ENCODE measurements around the gene COPB2. TPM values are rescaled to one million over a fixed set of nuclear protein-coding genes. Genes with fewer than 3 reads are reported as not detected.
A peak's percentile ranks its signal among the peaks of the same experiment; 100 is the strongest.

The COPB2 gene
- total and polyA plus RNA-seq, 2 of the 8 experiments (the other 6 are each of a cell fraction or from before 2014, with no cell fraction given): 40.3 to 119 TPM

DNA sequence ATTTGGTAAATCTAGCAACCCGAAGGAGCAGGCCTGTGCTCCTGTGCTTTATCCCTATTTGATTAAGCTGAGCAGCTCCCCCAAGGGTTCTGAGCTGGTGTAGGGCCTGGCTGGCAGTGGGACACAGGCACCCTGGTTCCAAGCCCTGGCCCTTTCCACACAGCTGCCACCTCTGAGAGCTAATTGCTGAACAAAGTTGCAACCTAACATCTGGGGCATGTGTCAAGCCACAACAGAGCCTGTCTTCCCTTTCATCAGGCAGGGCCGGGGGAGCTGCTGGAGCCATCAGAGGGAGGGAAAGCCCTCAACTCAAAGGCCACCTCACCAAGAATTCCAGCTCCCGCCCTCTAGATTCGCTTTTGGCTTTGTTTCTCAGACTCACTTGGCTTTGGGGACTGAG lies 62.7 kb downstream of the COPB2 start:
- Histone ChIP-seq H3K4me3 (ENCODE audit: extremely low read depth in 1 of 4, insufficient read depth in 2 of 4, low read depth in 3 of 4, low read length in 4 of 4) (no peak overlapping the region), H3K36me3 (ENCODE audit: control insufficient read depth in 2 of 4, insufficient read depth in 4 of 4, low read length in 3 of 4) (no peaks in the 10 kb centered on the region), H2BK12ac (ENCODE audit: low read depth, low read length) (no peak overlapping the region), H2AFZ (ENCODE audit: low read length) (no peak overlapping the region), H4K8ac (ENCODE audit: extremely low read depth, insufficient read depth, low read length) (no peak overlapping the region), H2BK20ac (ENCODE audit: low read length) (no peak overlapping the region), H3K79me2 (ENCODE audit: control insufficient read depth in 1 of 2, insufficient read depth in 2 of 2, low read length in 2 of 2) (no peaks in the 10 kb centered on the region), H3K23ac (ENCODE audit: insufficient read length) (no peak overlapping the region), H4K91ac (replicated peaks; ENCODE audit: insufficient read length, low read length) (no peak overlapping the region), H3K4ac (replicated peaks; ENCODE audit: insufficient read length, low read depth, low read length) (no peak overlapping the region), H3K23me2 (ENCODE audit: low read depth, low read length) (no peaks in the 10 kb centered on the region), H2AK5ac (ENCODE audit: low read depth, low read length) (no peak overlapping the region), H3K9me3 (ENCODE audit: insufficient read depth in 2 of 2, low read depth in 1 of 2, low read length in 1 of 2) (no peaks in the 10 kb centered on the region), H3K14ac (ENCODE audit: insufficient read length) (no peak overlapping the region), H4K20me1 (replicated peaks in 1 of 2; ENCODE audit: control insufficient read depth in 1 of 2, insufficient read depth in 2 of 2, low read length in 2 of 2) (no peaks in the 10 kb centered on the region), H2BK15ac (ENCODE audit: low read length) (no peak overlapping the region), H3K27me3 (replicated peaks in 1 of 4; ENCODE audit: control insufficient read depth in 3 of 4, extremely low read depth in 1 of 4, insufficient read depth in 3 of 4, low read length in 3 of 4) (peaks cover 0 to 2% (median 0%) of the 10 kb centered on the region in 4 experiments; a peak in 2 of 7 replicates), H3K79me1 (ENCODE audit: low read depth, low read length) (no peaks in the 10 kb centered on the region), H3K4me1 (replicated peaks in 1 of 4; ENCODE audit: control insufficient read depth in 3 of 4, insufficient read depth in 4 of 4, low read length in 3 of 4) (no peaks in the 10 kb centered on the region), H2BK5ac (ENCODE audit: low read depth, low read length) (no peak overlapping the region), H3K4me2 (ENCODE audit: insufficient read depth in 1 of 2, low read depth in 2 of 2, low read length in 2 of 2) (no peak overlapping the region), H3K27ac (ENCODE audit: low read depth, low read length) (no peak overlapping the region), H2BK120ac (replicated peaks; ENCODE audit: low read depth, low read length) (no peak overlapping the region), H3K9ac (replicated peaks in 1 of 4; ENCODE audit: extremely low read depth in 1 of 4, low read depth in 3 of 4, low read length in 3 of 4) (no peak overlapping the region), H3K56ac (replicated peaks; ENCODE audit: insufficient read length, low read depth, low read length) (no peak overlapping the region), H4K5ac (ENCODE audit: insufficient read length, low read depth, low read length) (no peak overlapping the region), H3K18ac (ENCODE audit: extremely low read depth, low read length) (no peak overlapping the region)
- ChIA-PET CTCF (ENCODE audit: partially characterized antibody) (interaction anchor here (0.9 to 2.5 kb wide), 7 partner anchors 11 to 403 kb away, joined by 3 to 11 read pairs (median 4); no protein-coding TSS in a partner anchor), POLR2A (ENCODE audit: partially characterized antibody) (no interaction called here)
- no peak for DNase-seq (ENCODE audit: low read depth in 1 of 2, low spot score in 2 of 2)
- no peak for FAIRE-seq
- 85% methylated on average over 4 of the region's 4 CpGs; no CpG with 5 or more reads in 1 of the 2 experiments for WGBS, 2 experiments (ENCODE audit: extremely low coverage in 1 of 2, insufficient coverage in 1 of 2, insufficient read length in 1 of 2, insufficient replicate concordance in 2 of 2, low coverage in 1 of 2, low lambda C conversion rate in 2 of 2, missing lambda C conversion rate in 1 of 2)
- TF ChIP-seq TAF1 (IDR thresholded peaks at IDR 0.05; ENCODE audit: low read depth, low read length) (no peak), RAD21 (IDR thresholded peaks at IDR 0.05 in 1 of 2, conservative IDR thresholded peaks at IDR 0.05 in 1 of 2; ENCODE audit: low read depth in 2 of 2, low read length in 2 of 2) (0 out of 4 replicates have a peak, but pooled peaks of 1 of the 2 experiments have one; percentile 8)

All from H1 (cell line).